Measurements from ENCODE around the gene TGM6. TPM values are rescaled to one million over a fixed set of nuclear protein-coding genes. Genes with fewer than 3 reads are reported as not detected.

Gene TGM6
- total RNA-seq, 1 experiment from 2014 or later: not detected

GRCh38 chr20:2338411-2339066, 42.2 kb upstream of the TGM6 start:
- no peaks in the 10 kb centered on the region for H3K27me3 ChIP-seq (ENCODE audit: low read length)
- peak; percentile 27 for DNase-seq
- no peaks in the 10 kb centered on the region for H4K20me1 ChIP-seq (ENCODE audit: insufficient read depth, low read depth, low read length)
- H3K27ac ChIP-seq (ENCODE audit: low read length): no peak overlapping the region
- no peaks in the 10 kb centered on the region for H3K9me3 ChIP-seq (ENCODE audit: low read length)
- no peaks in the 10 kb centered on the region for H3K79me2 ChIP-seq (ENCODE audit: low read length)
- no peaks in the 10 kb centered on the region for H3K9me2 ChIP-seq (replicated peaks; ENCODE audit: insufficient read depth, low read length)
- H3K4me3 ChIP-seq (ENCODE audit: low read length): no peak overlapping the region
- H3K36me3 ChIP-seq (ENCODE audit: insufficient read depth, low read length): no peaks in the 10 kb centered on the region
- no peak overlapping the region for H3K9ac ChIP-seq (ENCODE audit: low read length)
- H2AFZ ChIP-seq (ENCODE audit: low read length): no peak overlapping the region
- H3K4me1 ChIP-seq (ENCODE audit: low read length): no peaks in the 10 kb centered on the region
- no peak overlapping the region for H3K4me2 ChIP-seq (ENCODE audit: low read depth, low read length, poor library complexity, severe bottlenecking)

- no peaks in the 10 kb centered on the region for H3K36me3 ChIP-seq (ENCODE audit: insufficient read depth, low read length)
- no peaks in the 10 kb centered on the region for H3K9me2 ChIP-seq (replicated peaks; ENCODE audit: insufficient read depth, low read length)
- H4K20me1 ChIP-seq (ENCODE audit: insufficient read depth, low read depth, low read length): no peaks in the 10 kb centered on the region
- H3K9me3 ChIP-seq (ENCODE audit: low read length): no peaks in the 10 kb centered on the region
- DNase-seq: no peak
- no peak overlapping the region for H3K9ac ChIP-seq (ENCODE audit: low read length)
- H3K4me1 ChIP-seq (ENCODE audit: low read length): no peaks in the 10 kb centered on the region
- no peak overlapping the region for H2AFZ ChIP-seq (ENCODE audit: low read length)
- no peak overlapping the region for H3K27ac ChIP-seq (ENCODE audit: low read length)
- H3K4me2 ChIP-seq (ENCODE audit: low read depth, low read length, poor library complexity, severe bottlenecking): no peak overlapping the region
- H3K79me2 ChIP-seq (ENCODE audit: low read length): no peaks in the 10 kb centered on the region
- H3K4me3 ChIP-seq (ENCODE audit: low read length): no peak overlapping the region
- no peaks in the 10 kb centered on the region for H3K27me3 ChIP-seq (ENCODE audit: low read length)
These were observed 40.6 kb upstream of the TGM6 start for GRCh38 chr20:2340136-2340535.

- H3K4me3 ChIP-seq (ENCODE audit: low read length): no peak overlapping the region
- no peak overlapping the region for H3K27ac ChIP-seq (ENCODE audit: low read length)
- no peaks in the 10 kb centered on the region for H3K9me3 ChIP-seq (ENCODE audit: low read length)
- H3K36me3 ChIP-seq (ENCODE audit: insufficient read depth, low read length): no peaks in the 10 kb centered on the region
- no peak overlapping the region for H3K4me2 ChIP-seq (ENCODE audit: low read depth, low read length, poor library complexity, severe bottlenecking)
- no peak overlapping the region for H2AFZ ChIP-seq (ENCODE audit: low read length)
- H3K27me3 ChIP-seq (ENCODE audit: low read length): no peaks in the 10 kb centered on the region
- H4K20me1 ChIP-seq (ENCODE audit: insufficient read depth, low read depth, low read length): no peaks in the 10 kb centered on the region
- no peaks in the 10 kb centered on the region for H3K9me2 ChIP-seq (replicated peaks; ENCODE audit: insufficient read depth, low read length)
- H3K9ac ChIP-seq (ENCODE audit: low read length): no peak overlapping the region
- H3K4me1 ChIP-seq (ENCODE audit: low read length): no peaks in the 10 kb centered on the region
- H3K79me2 ChIP-seq (ENCODE audit: low read length): no peaks in the 10 kb centered on the region
- DNase-seq: no peak
These were observed 39.9 kb upstream of the TGM6 start for GRCh38 chr20:2340823-2341222.

- DNase-seq: peak; percentile 1
- Histone ChIP-seq H3K4me2 (ENCODE audit: low read depth, low read length, poor library complexity, severe bottlenecking) (no peak overlapping the region), H3K79me2 (ENCODE audit: low read length) (no peaks in the 10 kb centered on the region), H4K20me1 (ENCODE audit: insufficient read depth, low read depth, low read length) (no peaks in the 10 kb centered on the region), H3K27me3 (ENCODE audit: low read length) (no peaks in the 10 kb centered on the region), H3K9ac (ENCODE audit: low read length) (no peak overlapping the region), H3K9me2 (replicated peaks; ENCODE audit: insufficient read depth, low read length) (no peaks in the 10 kb centered on the region), H3K4me3 (ENCODE audit: low read length) (no peak overlapping the region), H3K36me3 (ENCODE audit: insufficient read depth, low read length) (no peaks in the 10 kb centered on the region), H3K9me3 (ENCODE audit: low read length) (no peaks in the 10 kb centered on the region), H3K4me1 (ENCODE audit: low read length) (no peaks in the 10 kb centered on the region), H3K27ac (ENCODE audit: low read length) (no peak overlapping the region), H2AFZ (ENCODE audit: low read length) (no peak overlapping the region)
These were observed 39.4 kb upstream of the TGM6 start for GRCh38 chr20:2341336-2341735.

GRCh38 chr20:2342243-2342642, 38.5 kb upstream of the TGM6 start:
- Histone ChIP-seq H3K27me3 (ENCODE audit: low read length) (no peaks in the 10 kb centered on the region), H3K27ac (ENCODE audit: low read length) (no peak overlapping the region), H3K79me2 (ENCODE audit: low read length) (no peaks in the 10 kb centered on the region), H3K4me3 (ENCODE audit: low read length) (no peak overlapping the region), H3K9me2 (replicated peaks; ENCODE audit: insufficient read depth, low read length) (no peaks in the 10 kb centered on the region), H4K20me1 (ENCODE audit: insufficient read depth, low read depth, low read length) (no peaks in the 10 kb centered on the region), H3K36me3 (ENCODE audit: insufficient read depth, low read length) (no peaks in the 10 kb centered on the region), H2AFZ (ENCODE audit: low read length) (no peak overlapping the region), H3K4me1 (ENCODE audit: low read length) (no peaks in the 10 kb centered on the region), H3K9ac (ENCODE audit: low read length) (no peak overlapping the region), H3K4me2 (ENCODE audit: low read depth, low read length, poor library complexity, severe bottlenecking) (no peak overlapping the region), H3K9me3 (ENCODE audit: low read length) (no peaks in the 10 kb centered on the region; the same call in 1 of the 2 replicates)
- peak; percentile 17 for DNase-seq

- Histone ChIP-seq H2AFZ (ENCODE audit: low read length) (no peak overlapping the region), H4K20me1 (ENCODE audit: insufficient read depth, low read depth, low read length) (no peaks in the 10 kb centered on the region), H3K9me2 (replicated peaks; ENCODE audit: insufficient read depth, low read length) (no peaks in the 10 kb centered on the region), H3K27me3 (ENCODE audit: low read length) (no peaks in the 10 kb centered on the region), H3K4me1 (ENCODE audit: low read length) (no peaks in the 10 kb centered on the region), H3K79me2 (ENCODE audit: low read length) (no peaks in the 10 kb centered on the region), H3K27ac (ENCODE audit: low read length) (no peak overlapping the region), H3K9me3 (ENCODE audit: low read length) (no peaks in the 10 kb centered on the region; the same call in 1 of the 2 replicates), H3K36me3 (ENCODE audit: insufficient read depth, low read length) (no peaks in the 10 kb centered on the region), H3K4me3 (ENCODE audit: low read length) (no peak overlapping the region), H3K9ac (ENCODE audit: low read length) (no peak overlapping the region), H3K4me2 (ENCODE audit: low read depth, low read length, poor library complexity, severe bottlenecking) (no peak overlapping the region)
- DNase-seq: no peak
These were observed 34.5 kb upstream of the TGM6 start for GRCh38 chr20:2346188-2346587.

DNA sequence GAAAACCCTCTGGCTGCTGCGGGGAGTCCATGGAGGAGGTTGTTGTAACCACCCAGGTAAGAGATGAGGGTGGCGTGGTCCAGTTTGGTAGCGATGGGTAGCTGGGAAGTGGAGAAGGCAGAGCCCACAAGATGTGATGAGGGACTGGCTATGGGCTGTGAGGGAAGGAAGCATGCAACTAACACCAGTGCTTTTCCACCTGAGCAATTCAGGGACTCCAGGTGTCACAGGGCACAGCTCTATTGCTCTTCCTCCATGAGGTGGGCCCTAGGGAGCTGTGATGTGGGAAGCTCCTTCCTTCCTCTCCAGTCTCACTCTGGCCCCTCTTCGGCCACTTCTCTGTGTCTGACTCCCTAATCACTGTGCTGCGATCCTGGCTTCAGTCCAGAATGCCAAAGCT, 32.4 kb upstream of the TGM6 start:
- H3K4me3 ChIP-seq (ENCODE audit: low read length): no peak overlapping the region
- H3K9me2 ChIP-seq (replicated peaks; ENCODE audit: insufficient read depth, low read length): no peaks in the 10 kb centered on the region
- H4K20me1 ChIP-seq (ENCODE audit: insufficient read depth, low read depth, low read length): no peaks in the 10 kb centered on the region
- no peak for DNase-seq
- H3K4me1 ChIP-seq (ENCODE audit: low read length): peaks cover 11% of the 10 kb centered on the region
- no peaks in the 10 kb centered on the region for H3K36me3 ChIP-seq (ENCODE audit: insufficient read depth, low read length)
- no peak overlapping the region for H3K9ac ChIP-seq (ENCODE audit: low read length)
- no peaks in the 10 kb centered on the region; the same call in 1 of the 2 replicates for H3K9me3 ChIP-seq (ENCODE audit: low read length)
- H3K27me3 ChIP-seq (ENCODE audit: low read length): no peaks in the 10 kb centered on the region
- no peak overlapping the region for H2AFZ ChIP-seq (ENCODE audit: low read length)
- H3K79me2 ChIP-seq (ENCODE audit: low read length): no peaks in the 10 kb centered on the region
- no peak overlapping the region for H3K27ac ChIP-seq (ENCODE audit: low read length)
- no peak overlapping the region for H3K4me2 ChIP-seq (ENCODE audit: low read depth, low read length, poor library complexity, severe bottlenecking)

DNA sequence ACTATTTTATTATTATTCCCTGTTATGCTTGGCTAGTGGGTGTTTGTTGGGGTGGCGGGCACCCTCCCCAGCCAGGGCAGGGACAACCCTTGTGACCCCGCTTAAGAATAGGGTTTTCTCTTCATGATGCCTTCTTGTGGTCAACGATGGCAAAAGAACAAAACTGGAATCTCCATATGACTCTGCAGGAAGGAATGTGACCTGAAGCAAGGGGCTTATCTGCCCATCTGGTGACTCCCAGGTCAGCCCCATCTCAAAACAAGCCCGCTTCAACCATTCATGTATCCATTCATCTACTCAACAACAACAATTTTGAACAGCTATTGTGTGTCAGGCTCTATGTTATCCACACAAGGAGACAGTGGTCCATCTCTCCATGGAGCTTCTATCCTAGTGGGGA, 30.9 kb upstream of the TGM6 start:
- no peak overlapping the region for H2AFZ ChIP-seq (ENCODE audit: low read length)
- H3K9ac ChIP-seq (ENCODE audit: low read length): no peak overlapping the region
- H3K4me2 ChIP-seq (ENCODE audit: low read depth, low read length, poor library complexity, severe bottlenecking): no peak overlapping the region
- peak; percentile 23 for DNase-seq
- no peaks in the 10 kb centered on the region for H3K9me2 ChIP-seq (replicated peaks; ENCODE audit: insufficient read depth, low read length)
- no peak overlapping the region for H3K4me3 ChIP-seq (ENCODE audit: low read length)
- no peaks in the 10 kb centered on the region for H3K27me3 ChIP-seq (ENCODE audit: low read length)
- peaks cover 14% of the 10 kb centered on the region for H3K4me1 ChIP-seq (ENCODE audit: low read length)
- no peaks in the 10 kb centered on the region; the same call in 1 of the 2 replicates for H3K9me3 ChIP-seq (ENCODE audit: low read length)
- no peaks in the 10 kb centered on the region for H3K79me2 ChIP-seq (ENCODE audit: low read length)
- no peak overlapping the region for H3K27ac ChIP-seq (ENCODE audit: low read length)
- H3K36me3 ChIP-seq (ENCODE audit: insufficient read depth, low read length): no peaks in the 10 kb centered on the region
- no peaks in the 10 kb centered on the region for H4K20me1 ChIP-seq (ENCODE audit: insufficient read depth, low read depth, low read length)
